ENCODE data around the gene CYB5R3.

GRCh38 chr22:42608136-42608822 lies 40.9 kb downstream of the CYB5R3 start:
- TF ChIP-seq RCOR1 (IDR thresholded peaks at IDR 0.05; ENCODE audit: low read depth, low read length) (no peak), ZFP36 (IDR thresholded peaks at IDR 0.05; ENCODE audit: borderline replicate concordance, partially characterized antibody) (no peak), CTCF (IDR thresholded peaks at IDR 0.05) (no peak), RAD21 (conservative IDR thresholded peaks at IDR 0.05 in 1 of 2, IDR thresholded peaks at IDR 0.05 in 1 of 2) (no peak), JUNB (IDR thresholded peaks at IDR 0.05) (no peak), POLR2A (IDR thresholded peaks at IDR 0.05; ENCODE audit: low read length) (no peak), REST (IDR thresholded peaks at IDR 0.05) (no peak), USF2 (IDR thresholded peaks at IDR 0.05) (no peak), RFX5 (IDR thresholded peaks at IDR 0.05) (no peak), HDAC2 (IDR thresholded peaks at IDR 0.05) (no peak), CHD4 (IDR thresholded peaks at IDR 0.05; ENCODE audit: borderline replicate concordance) (no peak), HMGXB4 (CRISPR knock-in tag; IDR thresholded peaks at IDR 0.05; ENCODE audit: borderline replicate concordance) (no peak), TFCP2L1 (CRISPR knock-in tag; IDR thresholded peaks at IDR 0.05) (no peak), PHF8 (IDR thresholded peaks at IDR 0.05; ENCODE audit: borderline replicate concordance, low read depth) (no peak)
